Panc1 (cell line): ENCODE results near the gene PRKAR2B. TPM values are rescaled to one million over a fixed set of nuclear protein-coding genes. Genes with fewer than 3 reads are reported as not detected.
A peak's percentile ranks its signal among the peaks of the same experiment; 100 is the strongest.

Source experiments
- ATAC-seq: fragments of 200-7000 bp; cut with Tn5 transposase; 2 replicates; pipeline ENCODE4 v1.9.1; 2020; ENCODE audit warnings: mild to moderate bottlenecking, moderate library complexity
- BruUV-seq: library from RNA; stranded (reverse); fragments of 400-500 nt; replicated peaks from 2 replicates; lab custom pipeline; 2021; lab: Mats Ljungman, UMichigan
- CTCF ChIA-PET: fragments of 300-600 bp; sonication (Branson Sonifier 250); formaldehyde crosslinking; loops from one replicate; lab custom pipeline; 2022; ENCODE audit warnings: antibody characterized with exemption; lab: Charles Lee
- POLR2A ChIA-PET: fragments of 300-600 bp; sonication (Branson Sonifier 250); formaldehyde crosslinking; loops from one replicate; lab custom pipeline; 2022; ENCODE audit warnings: antibody characterized with exemption; lab: Charles Lee
- DNase-seq: peaks from one replicate; pipeline ENCODE4 v3.0.0-alpha.2; 2010; ENCODE audit warnings: low read depth, low spot score
- H3K27ac ChIP-seq: 2 replicates; pipeline ENCODE4 v1.5.1; 2011; ENCODE audit warnings: mild to moderate bottlenecking, low read length, inconsistent platforms
- H3K27me3 ChIP-seq: fragments of 200-500 bp; sonication (Bioruptor generic); 2 replicates; pipeline ENCODE4 v1.6.0; 2014; ENCODE audit warnings: low read length, inconsistent platforms; ENCODE audit not compliant: control insufficient read depth, insufficient read depth
- H3K36me3 ChIP-seq: fragments of 200-500 bp; sonication (Bioruptor generic); 2 replicates; pipeline ENCODE4 v1.5.1; 2014; ENCODE audit warnings: inconsistent platforms, mild to moderate bottlenecking, low read length, moderate library complexity; ENCODE audit not compliant: control insufficient read depth, insufficient read depth
- H3K4me1 ChIP-seq: 2 replicates; pipeline ENCODE4 v1.5.1; 2011; ENCODE audit warnings: inconsistent platforms, mild to moderate bottlenecking, low read length, moderate library complexity; ENCODE audit not compliant: control insufficient read depth, insufficient read depth
- H3K4me3 ChIP-seq, 2 experiments: 2 replicates each; pipeline ENCODE4 v1.5.1; 2011 to 2012; ENCODE audit warnings: low read depth in 2 of 2, low read length in 2 of 2, mild to moderate bottlenecking in 2 of 2, inconsistent platforms in 1 of 2, moderate library complexity in 1 of 2
- H3K9me3 ChIP-seq: fragments of 200-500 bp; sonication (Bioruptor generic); 2 replicates; pipeline ENCODE4 v1.5.1; 2014; ENCODE audit warnings: low read depth, mild to moderate bottlenecking, inconsistent platforms, low read length, moderate library complexity; ENCODE audit not compliant: control insufficient read depth, insufficient read depth
- CTCF ChIP-seq: fragments of 450-650 bp; IDR thresholded peaks from 2 replicates; pipeline ENCODE4 v1.5.1; 2017; ENCODE audit warnings: mild to moderate bottlenecking
- POLR2AphosphoS5 ChIP-seq: IDR thresholded peaks from 2 replicates; pipeline ENCODE4 v1.6.1; 2012; ENCODE audit warnings: mild to moderate bottlenecking, low read depth, low read length, moderate library complexity
- REST ChIP-seq, 2 experiments: IDR thresholded peaks; 2 replicates each; pipeline ENCODE4 v1.6.1; 2011 to 2012; ENCODE audit warnings: low read depth in 2 of 2, control low read depth in 1 of 2, low read length in 1 of 2, mild to moderate bottlenecking in 1 of 2, moderate library complexity in 1 of 2; ENCODE audit not compliant: insufficient read depth in 1 of 2
- SIN3A ChIP-seq: IDR thresholded peaks from 2 replicates; pipeline ENCODE4 v1.6.1; 2012; ENCODE audit warnings: low read depth, mild to moderate bottlenecking, low read length, moderate library complexity, borderline replicate concordance; ENCODE audit not compliant: insufficient read depth
- TCF7L2 ChIP-seq: IDR thresholded peaks from 2 replicates; pipeline ENCODE4 v1.6.1; 2011; ENCODE audit warnings: mild to moderate bottlenecking, low read depth, low read length, inconsistent platforms
- in situ Hi-C: cut with HindIII; loops from 2 replicates; pipeline ENCODE4 v1.10.0; 2016; ENCODE audit warnings: low sequenced_read_pairs, low pct_unique_long_range_greater_than_20kb
- intact Hi-C: fragments of 100-400 bp; cut with micrococcal nuclease; formaldehyde crosslinking; loops from one replicate; pipeline ENCODE4 v1.10.0; 2022; ENCODE audit not compliant: unreplicated experiment
- total RNA-seq: library from RNA; stranded (reverse); gene quantifications from one replicate; pipeline ENCODE4 v1.2.1, GENCODE V29; 2021; ENCODE audit not compliant: unreplicated experiment

PRKAR2B gene
- total RNA-seq, 1 experiment from 2014 or later = 0.51 TPM

DNA sequence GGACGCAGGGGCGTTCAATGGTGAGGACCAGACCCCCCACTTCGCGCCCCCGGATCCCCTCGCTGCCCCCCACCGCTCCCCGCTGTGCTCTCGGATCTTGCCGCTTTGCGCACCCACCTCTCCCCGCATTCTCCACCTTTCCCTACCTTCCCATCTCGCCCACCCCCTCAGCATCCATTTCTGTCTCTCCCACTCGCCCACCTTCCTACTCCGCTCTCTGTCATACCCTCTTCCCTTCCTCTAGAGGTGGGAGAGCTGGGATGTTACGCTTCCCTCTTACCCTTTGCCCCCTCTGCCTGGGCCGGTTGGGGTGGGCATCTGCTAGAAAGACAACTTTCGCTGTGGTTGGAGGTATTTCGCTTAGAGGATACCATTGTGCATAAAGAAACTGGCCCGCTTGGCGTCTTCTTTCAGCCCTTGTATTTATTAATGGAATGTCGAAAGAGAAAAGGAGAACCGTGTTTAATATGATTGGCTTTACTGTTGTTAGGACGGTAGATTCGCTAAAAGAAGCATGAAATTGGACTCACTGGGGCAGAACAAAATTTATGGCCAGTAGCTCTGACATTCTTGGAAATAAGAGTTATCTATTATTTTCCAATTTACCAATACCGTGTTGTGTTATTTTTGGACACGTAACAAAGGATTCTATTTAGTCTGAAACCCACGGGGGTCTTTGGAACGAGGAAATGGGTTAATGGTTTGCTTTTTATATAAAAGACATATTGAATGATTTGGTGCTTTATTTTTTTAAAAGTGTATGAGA, 873 bp downstream of the PRKAR2B start:
- peaks cover 5% of the 10 kb centered on the region; the same call in 1 of the 2 replicates for H3K4me1 ChIP-seq
- in situ Hi-C loops = no loop called here
- no TSS peak for BruUV-seq
- H3K4me3 ChIP-seq = peak overlapping the region; percentile 47 to 51
- H3K27me3 ChIP-seq = peaks cover 38% of the 10 kb centered on the region
- ATAC-seq = no peak
- no peaks in the 10 kb centered on the region for H3K9me3 ChIP-seq
- TF ChIP-seq POLR2AphosphoS5 = no peak
- no peak for TF ChIP-seq REST (IDR thresholded peaks at IDR 0.05; ENCODE audit: insufficient read depth in 1 of 2, low read depth in 2 of 2, low read length in 1 of 2)
- TF ChIP-seq SIN3A = no peak
- no peak for TF ChIP-seq CTCF
- intact Hi-C loops = no loop called here
- CTCF ChIA-PET = no interaction called here
- DNase-seq = no peak
- no peaks in the 10 kb centered on the region for H3K36me3 ChIP-seq
- POLR2A ChIA-PET = interaction anchor here (0.6 kb wide), 1 partner anchor 86 kb away, joined by 3 read pairs; no protein-coding TSS in a partner anchor
- no peak overlapping the region for H3K27ac ChIP-seq

- Histone ChIP-seq H3K9me3 (no peaks in the 10 kb centered on the region), H3K27ac (no peak overlapping the region), H3K36me3 (no peaks in the 10 kb centered on the region), H3K27me3 (peaks cover 38% of the 10 kb centered on the region), H3K4me3 (peak overlapping the region in 1 of 2 experiments; percentile 51; a peak in 1 of 4 replicates), H3K4me1 (peaks cover 5% of the 10 kb centered on the region; the same call in 1 of the 2 replicates)
- intact Hi-C loops = no loop called here
- no peak for ATAC-seq
- no TSS peak for BruUV-seq
- in situ Hi-C loops = no loop called here
- ChIA-PET POLR2A (no interaction called here), CTCF (no interaction called here)
- DNase-seq = no peak
- no peak for TF ChIP-seq TCF7L2
Measured at GRCh38 chr7:107045980-107046379, 1.5 kb downstream of the PRKAR2B start.
